Fibroblast of lung (primary cell): ENCODE results near the gene OLFML1. TPM values are rescaled to one million over a fixed set of nuclear protein-coding genes. Genes with fewer than 3 reads are reported as not detected.

Source experiments
- DNase-seq, 2 donors: peaks; one replicate each; pipeline versions ENCODE4 v3.0.0 to v3.0.0-alpha.2; 2010; ENCODE audit warnings: low read depth in 2 of 2
- H2AFZ ChIP-seq: 2 replicates; pipeline ENCODE4 v1.5.1; 2012; ENCODE audit warnings: low read length, control low read depth, inconsistent platforms
- H3K27ac ChIP-seq: 2 replicates; pipeline ENCODE4 v1.5.1; 2011; ENCODE audit warnings: low read length, control low read depth; ENCODE audit not compliant: insufficient read depth
- H3K27me3 ChIP-seq: 2 replicates; pipeline ENCODE4 v1.5.1; 2011; ENCODE audit warnings: mild to moderate bottlenecking, low read length; ENCODE audit not compliant: control insufficient read depth, insufficient read depth
- H3K36me3 ChIP-seq: 2 replicates; pipeline ENCODE4 v1.5.1; 2011; ENCODE audit warnings: low read length; ENCODE audit not compliant: control insufficient read depth, insufficient read depth
- H3K4me1 ChIP-seq: 2 replicates; pipeline ENCODE4 v1.5.1; 2011; ENCODE audit warnings: low read length; ENCODE audit not compliant: control insufficient read depth, insufficient read depth; ENCODE audit errors: extremely low read depth
- H3K4me2 ChIP-seq: 2 replicates; pipeline ENCODE4 v1.5.1; 2011; ENCODE audit warnings: low read length, control low read depth; ENCODE audit not compliant: insufficient read depth; ENCODE audit errors: extremely low read depth
- H3K4me3 ChIP-seq, 4 experiments: fragments of 200-600 bp in 1 of 4; sonication (generic) in 1 of 4; replicated peaks in 1 of 4; 2 replicates each; pipeline ENCODE4 v1.5.1; 2011 to 2016; ENCODE audit warnings: low read length in 4 of 4, low read depth in 3 of 4, mild to moderate bottlenecking in 3 of 4, control low read depth in 2 of 4, inconsistent platforms in 1 of 4, mixed read lengths in 1 of 4; ENCODE audit not compliant: insufficient read depth in 1 of 4; ENCODE audit errors: control extremely low read depth in 1 of 4
- H3K79me2 ChIP-seq: 2 replicates; pipeline ENCODE4 v1.5.1; 2012; ENCODE audit warnings: mild to moderate bottlenecking, low read length, inconsistent platforms; ENCODE audit not compliant: control insufficient read depth, insufficient read depth
- H3K9ac ChIP-seq: 2 replicates; pipeline ENCODE4 v1.5.1; 2011; ENCODE audit warnings: mild to moderate bottlenecking, low read length, control low read depth; ENCODE audit not compliant: insufficient read depth
- H3K9me3 ChIP-seq: 2 replicates; pipeline ENCODE4 v1.5.1; 2012; ENCODE audit warnings: low read depth, low read length; ENCODE audit not compliant: control insufficient read depth, insufficient read depth
- H4K20me1 ChIP-seq: 2 replicates; pipeline ENCODE4 v1.5.1; 2011; ENCODE audit warnings: low read length; ENCODE audit not compliant: control insufficient read depth, insufficient read depth; ENCODE audit errors: extremely low read depth
- CTCF ChIP-seq, 2 donors: IDR thresholded peaks in 1 of 2; conservative IDR thresholded peaks in 1 of 2; 1 replicate in 1 of 2; 2 replicates in 1 of 2; pipeline ENCODE4 v1.5.1; 2011 to 2012; ENCODE audit warnings: low read length in 2 of 2, control low read depth in 1 of 2, inconsistent platforms in 1 of 2, low read depth in 1 of 2, mild to moderate bottlenecking in 1 of 2
- EZH2 ChIP-seq: IDR thresholded peaks from 2 replicates; pipeline ENCODE4 v1.5.1; 2012; ENCODE audit warnings: low read length, control low read depth, mild to moderate bottlenecking; ENCODE audit errors: missing control alignments
- polyA plus RNA-seq, 2 donors: library from polyadenylated mRNA; depleted of rRNA in 1 of 2; stranded (reverse) in 1 of 2; unstranded in 1 of 2; fragments of >200 nt; gene quantifications; 2 replicates each; pipeline ENCODE4 v1.2.1, GENCODE V29; 2011 to 2012; ENCODE audit warnings: missing spikeins in 1 of 2
- total RNA-seq: library from RNA; depleted of rRNA; stranded (reverse); fragments of >200 nt; gene quantifications from 2 replicates; pipeline ENCODE4 v1.2.1, GENCODE V29; 2014

OLFML1 gene
- total and polyA plus RNA-seq, 2 donors (not counting 1 experiment from before 2014, with no cell fraction given) = 22.8 to 183 TPM

GRCh38 chr11:7486098-7486780 lies 933 bp downstream of the OLFML1 start:
- peak overlapping the region; percentile 88 for H2AFZ ChIP-seq

GRCh38 chr11:7486781-7487140 lies 1.5 kb downstream of the OLFML1 start:
- no peak for TF ChIP-seq CTCF (conservative IDR thresholded peaks at IDR 0.05 in 1 of 2, IDR thresholded peaks at IDR 0.05 in 1 of 2; ENCODE audit: low read depth in 1 of 2, low read length in 2 of 2)
- no peak for TF ChIP-seq EZH2
- peak in 1 of 2 donors; percentile 44 for DNase-seq

More at GRCh38 chr11:7486098-7486780, 933 bp downstream of the OLFML1 start:
- Histone ChIP-seq H3K4me2 (peak overlapping the region; percentile 84), H3K79me2 (peaks cover 11% of the 10 kb centered on the region), H3K4me3 (peak overlapping the region; percentile 52 to 66 (median 65)), H3K27ac (no peak overlapping the region), H3K9me3 (no peaks in the 10 kb centered on the region), H3K27me3 (no peaks in the 10 kb centered on the region), H4K20me1 (no peaks in the 10 kb centered on the region), H3K36me3 (no peaks in the 10 kb centered on the region), H3K9ac (no peak overlapping the region), H3K4me1 (peaks cover 12% of the 10 kb centered on the region)
- DNase-seq = no peak
- TF ChIP-seq EZH2 = no peak
- no peak for TF ChIP-seq CTCF (conservative IDR thresholded peaks at IDR 0.05 in 1 of 2, IDR thresholded peaks at IDR 0.05 in 1 of 2; ENCODE audit: low read depth in 1 of 2, low read length in 2 of 2)

GRCh38 chr11:7487360-7487759 lies 2.1 kb downstream of the OLFML1 start:
- Histone ChIP-seq H3K9ac (no peak overlapping the region), H3K4me1 (peaks cover 12% of the 10 kb centered on the region), H3K9me3 (no peaks in the 10 kb centered on the region), H3K4me2 (peak overlapping the region; percentile 84), H3K4me3 (peak overlapping the region in 3 of 4 experiments; percentile 52 to 66 (median 64)), H2AFZ (no peak overlapping the region), H4K20me1 (no peaks in the 10 kb centered on the region), H3K79me2 (peaks cover 11% of the 10 kb centered on the region), H3K27me3 (no peaks in the 10 kb centered on the region), H3K36me3 (no peaks in the 10 kb centered on the region), H3K27ac (no peak overlapping the region)
- TF ChIP-seq EZH2 (no peak), CTCF (conservative IDR thresholded peaks at IDR 0.05 in 1 of 2, IDR thresholded peaks at IDR 0.05 in 1 of 2; ENCODE audit: low read depth in 1 of 2, low read length in 2 of 2) (no peak)
- DNase-seq = no peak

More at GRCh38 chr11:7486781-7487140, 1.5 kb downstream of the OLFML1 start:
- Histone ChIP-seq H2AFZ (no peak overlapping the region), H3K36me3 (no peaks in the 10 kb centered on the region), H3K79me2 (peaks cover 11% of the 10 kb centered on the region), H3K9ac (no peak overlapping the region), H3K9me3 (no peaks in the 10 kb centered on the region), H3K4me3 (peak overlapping the region; percentile 52 to 66 (median 65)), H3K4me2 (peak overlapping the region; percentile 84), H3K4me1 (peaks cover 12% of the 10 kb centered on the region), H4K20me1 (no peaks in the 10 kb centered on the region), H3K27ac (no peak overlapping the region), H3K27me3 (no peaks in the 10 kb centered on the region)
